NCI-H524 (cell line): Measurements from ENCODE around the gene LENEP.

ENCODE experiments used
- DNase-seq, 2 experiments: peaks; one replicate each; lab custom pipeline; 2025; lab: John Stamatoyannopoulos, UW

Gene LENEP

GRCh38 chr1:154998818-154999570, 5.6 kb downstream of the LENEP start:
- DNase-seq: peak in 1 of 2 experiments; percentile 40

- DNase-seq: no peak
These were observed 6.4 kb downstream of the LENEP start for GRCh38 chr1:154999571-155000410.

- DNase-seq: peak in 1 of 2 experiments; percentile 50
These were observed 7.0 kb downstream of the LENEP start for GRCh38 chr1:155000411-155000725.

GRCh38 chr1:155000726-155001424, 7.5 kb downstream of the LENEP start:
- peak; percentile 81 to 89 for DNase-seq

- DNase-seq: peak in 1 of 2 experiments; percentile 43
These were observed 8.0 kb downstream of the LENEP start for GRCh38 chr1:155001425-155001674.

- DNase-seq: peak; percentile 95 to 97
These were observed 8.5 kb downstream of the LENEP start for GRCh38 chr1:155001675-155002463.

- peak in 1 of 2 experiments; percentile 40 for DNase-seq
These were observed 9.3 kb downstream of the LENEP start, which contains the start of gene ZBTB7B for GRCh38 chr1:155002464-155003226. ZBTB7B (plus strand) TSS chr1:155002802; CDS start chr1:155014661, 11,859 bp downstream.

- peak in 1 of 2 experiments; percentile 52 for DNase-seq
These were observed 9.9 kb downstream of the LENEP start for GRCh38 chr1:155003227-155003765.

GRCh38 chr1:155003766-155004351, 10.5 kb downstream of the LENEP start:
- peak in 1 of 2 experiments; percentile 44 for DNase-seq

GRCh38 chr1:155004352-155005075, 11.1 kb downstream of the LENEP start:
- DNase-seq: no peak

GRCh38 chr1:155005076-155006011, 12.0 kb downstream of the LENEP start:
- DNase-seq: no peak

GRCh38 chr1:155006601-155007101, 13.3 kb downstream of the LENEP start:
- DNase-seq: peak in 1 of 2 experiments; percentile 40

- no peak for DNase-seq
These were observed 14.0 kb downstream of the LENEP start for GRCh38 chr1:155007251-155007828.

GRCh38 chr1:155008015-155008941, 14.9 kb downstream of the LENEP start:
- DNase-seq: no peak

- no peak for DNase-seq
These were observed 15.9 kb downstream of the LENEP start for GRCh38 chr1:155009221-155009711.

GRCh38 chr1:155009742-155010141, 16.4 kb downstream of the LENEP start:
- no peak for DNase-seq
